Measurements from ENCODE around the gene EFNA5. TPM values are rescaled to one million over a fixed set of nuclear protein-coding genes. Genes with fewer than 3 reads are reported as not detected.

Gene EFNA5
- total RNA-seq, 1 experiment from 2014 or later, result 216 TPM

- CTCF ChIA-PET, result no interaction called here
- TF ChIP-seq, protein P1, sequence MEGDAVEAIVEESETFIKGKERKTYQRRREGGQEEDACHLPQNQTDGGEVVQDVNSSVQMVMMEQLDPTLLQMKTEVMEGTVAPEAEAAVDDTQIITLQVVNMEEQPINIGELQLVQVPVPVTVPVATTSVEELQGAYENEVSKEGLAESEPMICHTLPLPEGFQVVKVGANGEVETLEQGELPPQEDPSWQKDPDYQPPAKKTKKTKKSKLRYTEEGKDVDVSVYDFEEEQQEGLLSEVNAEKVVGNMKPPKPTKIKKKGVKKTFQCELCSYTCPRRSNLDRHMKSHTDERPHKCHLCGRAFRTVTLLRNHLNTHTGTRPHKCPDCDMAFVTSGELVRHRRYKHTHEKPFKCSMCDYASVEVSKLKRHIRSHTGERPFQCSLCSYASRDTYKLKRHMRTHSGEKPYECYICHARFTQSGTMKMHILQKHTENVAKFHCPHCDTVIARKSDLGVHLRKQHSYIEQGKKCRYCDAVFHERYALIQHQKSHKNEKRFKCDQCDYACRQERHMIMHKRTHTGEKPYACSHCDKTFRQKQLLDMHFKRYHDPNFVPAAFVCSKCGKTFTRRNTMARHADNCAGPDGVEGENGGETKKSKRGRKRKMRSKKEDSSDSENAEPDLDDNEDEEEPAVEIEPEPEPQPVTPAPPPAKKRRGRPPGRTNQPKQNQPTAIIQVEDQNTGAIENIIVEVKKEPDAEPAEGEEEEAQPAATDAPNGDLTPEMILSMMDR (IDR thresholded peaks at IDR 0.05; ENCODE audit: unreplicated experiment), result no peak
- no peak overlapping the region for H3K27ac Mint-ChIP-seq (ENCODE audit: unreplicated experiment)
- no peak overlapping the region for H3K4me3 Mint-ChIP-seq (ENCODE audit: low read depth, unreplicated experiment)
- no peaks in the 10 kb centered on the region for H3K9me3 Mint-ChIP-seq (ENCODE audit: low read depth, unreplicated experiment)
- BruUV-seq (replicated peaks), result no TSS peak
- DNase-seq, result no peak
- no peaks in the 10 kb centered on the region for H3K27me3 Mint-ChIP-seq (ENCODE audit: unreplicated experiment)
- peaks cover 86% of the 10 kb centered on the region for H3K4me1 Mint-ChIP-seq (ENCODE audit: low read depth, unreplicated experiment)
- H3K36me3 Mint-ChIP-seq (ENCODE audit: insufficient read depth, unreplicated experiment), result peaks cover 23% of the 10 kb centered on the region
- intact Hi-C loops (cut with micrococcal nuclease; ENCODE audit: unreplicated experiment), result no loop called here
Measured at GRCh38 chr5:107533910-107534876, 136.5 kb downstream of the EFNA5 start.

DNA sequence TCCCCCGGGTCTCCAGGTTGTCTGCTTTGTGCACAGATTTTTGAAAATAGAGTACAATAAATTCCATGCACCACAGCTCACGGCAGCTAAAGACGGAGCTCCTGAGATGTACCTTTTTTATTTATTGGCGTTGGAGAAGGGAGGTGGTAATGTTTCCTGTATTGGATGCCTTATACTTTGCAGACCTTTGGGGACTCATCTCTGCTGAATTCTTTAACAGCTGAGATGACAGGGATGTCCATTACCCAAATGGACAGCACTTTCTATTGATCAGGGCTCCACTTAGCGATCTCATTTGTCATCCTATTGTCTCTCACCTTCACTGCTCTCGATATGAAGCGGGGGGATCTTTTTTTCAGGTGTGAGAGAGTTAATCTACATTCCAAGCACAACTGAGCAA lies 137.8 kb downstream of the EFNA5 start:
- intact Hi-C loops (cut with micrococcal nuclease; ENCODE audit: unreplicated experiment), result no loop called here

DNA sequence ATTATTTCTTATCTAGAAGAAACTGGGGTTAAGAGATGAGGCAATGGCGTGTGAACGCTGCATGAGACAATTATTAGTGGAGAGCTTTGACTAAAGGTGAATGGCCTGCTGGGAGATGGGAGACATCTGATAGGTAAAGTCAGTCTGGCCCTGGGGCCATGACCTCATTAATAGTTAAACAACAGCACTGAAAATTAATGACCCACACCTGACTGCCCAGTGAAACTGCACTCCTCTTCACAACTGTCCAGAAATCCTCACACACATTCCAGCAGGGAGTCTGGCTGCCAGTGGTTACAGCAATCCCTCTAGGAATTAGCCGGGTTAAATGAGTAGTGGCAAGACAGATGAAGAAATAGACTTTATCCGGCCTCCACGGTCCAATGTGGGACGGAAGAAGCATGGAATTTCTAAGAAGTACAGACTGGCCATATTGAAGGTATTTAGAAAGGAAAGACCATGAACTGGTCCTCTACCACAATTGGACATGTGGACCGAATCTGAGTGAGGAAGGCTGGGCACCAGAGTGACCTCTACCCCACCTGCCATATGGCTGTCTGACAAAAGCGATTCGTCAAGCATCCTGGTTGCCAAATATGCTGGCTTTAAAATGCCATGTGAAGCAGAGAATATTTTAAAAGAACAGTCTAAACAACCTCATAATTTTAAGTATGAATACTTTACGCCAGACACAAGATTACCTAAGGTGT lies 138.4 kb downstream of the EFNA5 start:
- DNase-seq, result no peak
- Mint-ChIP-seq H3K4me3 (ENCODE audit: low read depth, unreplicated experiment) (no peak overlapping the region), H3K4me1 (ENCODE audit: low read depth, unreplicated experiment) (peaks cover 77% of the 10 kb centered on the region), H3K36me3 (ENCODE audit: insufficient read depth, unreplicated experiment) (peaks cover 16% of the 10 kb centered on the region), H3K9me3 (ENCODE audit: low read depth, unreplicated experiment) (no peaks in the 10 kb centered on the region), H3K27me3 (ENCODE audit: unreplicated experiment) (no peaks in the 10 kb centered on the region), H3K27ac (ENCODE audit: unreplicated experiment) (no peak overlapping the region)
- CTCF ChIA-PET, result no interaction called here
- BruUV-seq (replicated peaks), result no TSS peak
- intact Hi-C loops (cut with micrococcal nuclease; ENCODE audit: unreplicated experiment), result no loop called here
- TF ChIP-seq, protein P1 (IDR thresholded peaks at IDR 0.05; ENCODE audit: unreplicated experiment), result no peak

More for the DNA sequence above, 137.8 kb downstream of the EFNA5 start:
- CTCF ChIA-PET, result no interaction called here
- Mint-ChIP-seq H3K36me3 (ENCODE audit: insufficient read depth, unreplicated experiment) (peaks cover 16% of the 10 kb centered on the region), H3K4me1 (ENCODE audit: low read depth, unreplicated experiment) (peaks cover 79% of the 10 kb centered on the region), H3K27ac (ENCODE audit: unreplicated experiment) (no peak overlapping the region), H3K27me3 (ENCODE audit: unreplicated experiment) (no peaks in the 10 kb centered on the region), H3K9me3 (ENCODE audit: low read depth, unreplicated experiment) (no peaks in the 10 kb centered on the region), H3K4me3 (ENCODE audit: low read depth, unreplicated experiment) (no peak overlapping the region)
- BruUV-seq (replicated peaks), result no TSS peak
- TF ChIP-seq, protein P1 (IDR thresholded peaks at IDR 0.05; ENCODE audit: unreplicated experiment), result no peak
- DNase-seq, result no peak

DNA sequence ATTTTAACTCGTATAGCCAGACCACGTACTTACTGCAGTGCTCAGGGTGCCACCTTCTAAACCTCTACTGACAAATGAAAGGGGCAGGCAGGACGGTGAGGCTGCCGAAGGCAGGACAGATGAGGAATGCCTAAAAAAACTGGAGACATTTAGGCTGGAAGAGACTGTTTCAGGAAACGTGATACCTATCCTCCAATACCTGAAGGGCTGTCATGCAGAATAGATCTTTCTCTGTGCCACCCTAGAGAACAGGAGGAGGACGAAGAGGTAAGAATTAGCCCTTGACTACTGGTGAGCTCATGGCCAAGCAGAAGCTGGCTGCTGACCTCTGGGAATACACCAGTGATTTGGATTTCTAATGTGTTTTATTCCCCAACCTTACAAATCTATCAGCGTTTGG lies 139.4 kb downstream of the EFNA5 start:
- peaks cover 18% of the 10 kb centered on the region for H3K36me3 Mint-ChIP-seq (ENCODE audit: insufficient read depth, unreplicated experiment)
- intact Hi-C loops (cut with micrococcal nuclease; ENCODE audit: unreplicated experiment), result no loop called here
- CTCF ChIA-PET, result no interaction called here
- H3K27ac Mint-ChIP-seq (ENCODE audit: unreplicated experiment), result peak overlapping the region; percentile 25
- TF ChIP-seq, protein P1 (IDR thresholded peaks at IDR 0.05; ENCODE audit: unreplicated experiment), result no peak
- no TSS peak for BruUV-seq (replicated peaks)
- peaks cover 81% of the 10 kb centered on the region for H3K4me1 Mint-ChIP-seq (ENCODE audit: low read depth, unreplicated experiment)
- no peak overlapping the region for H3K4me3 Mint-ChIP-seq (ENCODE audit: low read depth, unreplicated experiment)
- H3K9me3 Mint-ChIP-seq (ENCODE audit: low read depth, unreplicated experiment), result no peaks in the 10 kb centered on the region
- DNase-seq, result no peak
- no peaks in the 10 kb centered on the region for H3K27me3 Mint-ChIP-seq (ENCODE audit: unreplicated experiment)

All from Calu3 (cell line).